ENCODE measurements around the gene KDR.

GRCh38 chr4:55103224-55103623 lies 22.2 kb downstream of the KDR start:
- no peak for TF ChIP-seq POLR2A (IDR thresholded peaks at IDR 0.05)
- TF ChIP-seq, protein P1, sequence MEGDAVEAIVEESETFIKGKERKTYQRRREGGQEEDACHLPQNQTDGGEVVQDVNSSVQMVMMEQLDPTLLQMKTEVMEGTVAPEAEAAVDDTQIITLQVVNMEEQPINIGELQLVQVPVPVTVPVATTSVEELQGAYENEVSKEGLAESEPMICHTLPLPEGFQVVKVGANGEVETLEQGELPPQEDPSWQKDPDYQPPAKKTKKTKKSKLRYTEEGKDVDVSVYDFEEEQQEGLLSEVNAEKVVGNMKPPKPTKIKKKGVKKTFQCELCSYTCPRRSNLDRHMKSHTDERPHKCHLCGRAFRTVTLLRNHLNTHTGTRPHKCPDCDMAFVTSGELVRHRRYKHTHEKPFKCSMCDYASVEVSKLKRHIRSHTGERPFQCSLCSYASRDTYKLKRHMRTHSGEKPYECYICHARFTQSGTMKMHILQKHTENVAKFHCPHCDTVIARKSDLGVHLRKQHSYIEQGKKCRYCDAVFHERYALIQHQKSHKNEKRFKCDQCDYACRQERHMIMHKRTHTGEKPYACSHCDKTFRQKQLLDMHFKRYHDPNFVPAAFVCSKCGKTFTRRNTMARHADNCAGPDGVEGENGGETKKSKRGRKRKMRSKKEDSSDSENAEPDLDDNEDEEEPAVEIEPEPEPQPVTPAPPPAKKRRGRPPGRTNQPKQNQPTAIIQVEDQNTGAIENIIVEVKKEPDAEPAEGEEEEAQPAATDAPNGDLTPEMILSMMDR (IDR thresholded peaks at IDR 0.05 in 4 of 5, conservative IDR thresholded peaks at IDR 0.05 in 1 of 5), result no peak

Measured in gastrocnemius medialis (tissue), 4 donors.